Lung microvascular endothelial cell (primary cell): ENCODE measurements around the gene PLEKHG4. TPM values are rescaled to one million over a fixed set of nuclear protein-coding genes. Genes with fewer than 3 reads are reported as not detected.

Experiments
- DNase-seq, 2 donors: peaks; one replicate each; pipeline versions ENCODE4 v3.0.0 to v3.0.0-alpha.2; 2010; ENCODE audit warnings: low read depth in 2 of 2
- total RNA-seq: library from RNA; depleted of rRNA; stranded (reverse); fragments of >200 nt; gene quantifications from 2 replicates; pipeline ENCODE4 v1.2.1, GENCODE V29; 2014

The PLEKHG4 gene
- total RNA-seq, 1 donor from 2014 or later, result 5.8 TPM

GRCh38 chr16:67244387-67245185 is 34.7 kb upstream of the PLEKHG4 start:
- DNase-seq, result peak in 1 of 2 donors; percentile 94

GRCh38 chr16:67245186-67245585 is 34.1 kb upstream of the PLEKHG4 start:
- no peak for DNase-seq

GRCh38 chr16:67245674-67246080 is 33.7 kb upstream of the PLEKHG4 start:
- no peak for DNase-seq

- peak; percentile 78 to 90 for DNase-seq
Measured at GRCh38 chr16:67246081-67246755, 33.1 kb upstream of the PLEKHG4 start.

GRCh38 chr16:67246756-67247191 is 32.6 kb upstream of the PLEKHG4 start:
- peak; percentile 25 to 36 for DNase-seq

- peak; percentile 62 to 97 for DNase-seq
Measured at GRCh38 chr16:67247192-67248072, 31.9 kb upstream of the PLEKHG4 start, which contains the start of gene FHOD1. Gene FHOD1, minus strand, starts transcription at chr16:67247481. Its CDS starts 71 bp downstream, at chr16:67247410.

GRCh38 chr16:67248073-67248400 is 31.3 kb upstream of the PLEKHG4 start:
- DNase-seq, result no peak

- peak; percentile 32 to 40 for DNase-seq
Measured at GRCh38 chr16:67248401-67249177, 30.7 kb upstream of the PLEKHG4 start, which contains the start of gene SLC9A5. Gene SLC9A5, plus strand, starts transcription at chr16:67248979. Its CDS starts 36 bp downstream, at chr16:67249015.

GRCh38 chr16:67249178-67250044 is 29.9 kb upstream of the PLEKHG4 start:
- DNase-seq, result no peak

GRCh38 chr16:67250045-67250327 is 29.3 kb upstream of the PLEKHG4 start:
- DNase-seq, result no peak

GRCh38 chr16:67252609-67253497 is 26.5 kb upstream of the PLEKHG4 start:
- DNase-seq, result no peak

GRCh38 chr16:67254801-67255552 is 24.4 kb upstream of the PLEKHG4 start:
- no peak for DNase-seq

- DNase-seq, result no peak
Measured at GRCh38 chr16:67255553-67256221, 23.6 kb upstream of the PLEKHG4 start.

GRCh38 chr16:67256701-67257230 is 22.6 kb upstream of the PLEKHG4 start:
- no peak for DNase-seq

- no peak for DNase-seq
Measured at GRCh38 chr16:67257486-67258160, 21.7 kb upstream of the PLEKHG4 start.

GRCh38 chr16:67258161-67258835 is 21.0 kb upstream of the PLEKHG4 start:
- DNase-seq, result peak; percentile 82 to 86
